Neural cell (in vitro differentiated cells): ENCODE results near the gene ATXN7L1. TPM values are rescaled to one million over a fixed set of nuclear protein-coding genes. Genes with fewer than 3 reads are reported as not detected.
A peak's percentile ranks its signal among the peaks of the same experiment; 100 is the strongest.

ENCODE experiments used
- H2AFZ ChIP-seq: fragments of 200-600, 300-800 bp; sonication (generic), shearing (Covaris generic); 2 replicates; pipeline ENCODE4 v1.6.0; 2014; ENCODE audit warnings: low read depth, mild to moderate bottlenecking, antibody characterized with exemption, low read length, moderate library complexity
- H3F3A ChIP-seq: fragments of 200-600 bp; shearing (Covaris generic); 2 replicates; pipeline ENCODE4 v1.6.1; 2016; ENCODE audit warnings: mild to moderate bottlenecking, moderate library complexity, mixed read lengths, antibody characterized with exemption, low read length; ENCODE audit not compliant: insufficient read depth, poor library complexity, severe bottlenecking
- H3K27ac ChIP-seq: fragments of 200-600, 300-800 bp; sonication (generic), shearing (Covaris generic); 2 replicates; pipeline ENCODE4 v1.5.1; 2014; ENCODE audit warnings: mild to moderate bottlenecking, low read length, moderate library complexity
- H3K27me3 ChIP-seq: fragments of 300-800, 200-600 bp; sonication (generic), shearing (Covaris generic); 2 replicates; pipeline ENCODE4 v1.6.0; 2014; ENCODE audit warnings: mild to moderate bottlenecking, low read depth, low read length, moderate library complexity; ENCODE audit not compliant: insufficient read depth
- H3K36me3 ChIP-seq: fragments of 300-800, 200-600 bp; sonication (generic), shearing (Covaris generic); 2 replicates; pipeline ENCODE4 v1.5.1; 2014; ENCODE audit warnings: mild to moderate bottlenecking, antibody characterized with exemption, low read length, moderate library complexity; ENCODE audit not compliant: insufficient read depth
- H3K4me2 ChIP-seq: fragments of 300-800, 200-600 bp; sonication (generic), shearing (Covaris generic); 2 replicates; pipeline ENCODE4 v1.6.0; 2014; ENCODE audit warnings: mild to moderate bottlenecking, low read length
- H3K4me3 ChIP-seq: fragments of 300-800, 200-600 bp; sonication (generic), shearing (Covaris generic); 2 replicates; pipeline ENCODE4 v1.5.1; 2014; ENCODE audit warnings: mild to moderate bottlenecking, low read length, moderate library complexity
- H3K79me2 ChIP-seq: fragments of 200-600 bp; shearing (Covaris generic); replicated peaks from 2 replicates; pipeline ENCODE4 v1.6.0; 2014; ENCODE audit warnings: mild to moderate bottlenecking, low read length, moderate library complexity; ENCODE audit not compliant: insufficient read depth
- H3K9ac ChIP-seq: fragments of 300-800, 200-600 bp; sonication (generic), shearing (Covaris generic); 2 replicates; pipeline ENCODE4 v1.6.1; 2016; ENCODE audit warnings: mild to moderate bottlenecking, low read length, mixed read lengths
- H3K9me2 ChIP-seq: fragments of 200-600 bp; shearing (Covaris generic); 2 replicates; pipeline ENCODE4 v1.6.1; 2016; ENCODE audit warnings: mild to moderate bottlenecking, low read length, mixed read lengths; ENCODE audit not compliant: insufficient read depth
- H3K9me3 ChIP-seq: fragments of 200-600, 300-800 bp; sonication (generic), shearing (Covaris generic); 2 replicates; pipeline ENCODE4 v1.6.1; 2016; ENCODE audit warnings: mild to moderate bottlenecking, mixed run types, low read length, moderate library complexity, mixed read lengths
- H4K20me1 ChIP-seq: fragments of 200-600 bp; shearing (Covaris generic); 2 replicates; pipeline ENCODE4 v1.6.1; 2016; ENCODE audit warnings: mild to moderate bottlenecking, mixed run types; ENCODE audit not compliant: insufficient read depth
- CTCF ChIP-seq: fragments of 450-650 bp; IDR thresholded peaks from 2 replicates; pipeline ENCODE4 v1.5.1; 2014; ENCODE audit warnings: antibody characterized with exemption, mild to moderate bottlenecking, moderate library complexity; ENCODE audit not compliant: poor library complexity, severe bottlenecking
- EP300 ChIP-seq: fragments of 450-650 bp; conservative IDR thresholded peaks from 2 replicates; pipeline ENCODE4 v1.6.1; 2014; ENCODE audit warnings: antibody characterized with exemption, mild to moderate bottlenecking, moderate library complexity; ENCODE audit not compliant: poor library complexity, severe bottlenecking
- EZH2 ChIP-seq: fragments of 200-600, 300-800 bp; shearing (Covaris generic), sonication (generic); IDR thresholded peaks from 2 replicates; pipeline ENCODE4 v1.6.1; 2014; ENCODE audit warnings: antibody characterized with exemption, low read length, borderline replicate concordance, mild to moderate bottlenecking; ENCODE audit not compliant: insufficient read depth, poor library complexity, severe bottlenecking
- MXI1 ChIP-seq: fragments of 450-650 bp; conservative IDR thresholded peaks from 2 replicates; pipeline ENCODE4 v1.6.1; 2014; ENCODE audit warnings: antibody characterized with exemption, mild to moderate bottlenecking; ENCODE audit not compliant: poor library complexity, severe bottlenecking
- POLR2AphosphoS5 ChIP-seq: IDR thresholded peaks from 2 replicates; pipeline ENCODE4 v1.6.1; 2012
- RAD21 ChIP-seq: fragments of 450-650 bp; conservative IDR thresholded peaks from 2 replicates; pipeline ENCODE4 v1.6.1; 2014; ENCODE audit warnings: antibody characterized with exemption, mild to moderate bottlenecking, moderate library complexity
- REST ChIP-seq: IDR thresholded peaks from 2 replicates; pipeline ENCODE4 v1.6.1; 2012; ENCODE audit warnings: borderline replicate concordance
- SMC3 ChIP-seq: fragments of 450-650 bp; conservative IDR thresholded peaks from 2 replicates; pipeline ENCODE4 v1.6.1; 2014; ENCODE audit warnings: antibody characterized with exemption, mild to moderate bottlenecking, moderate library complexity; ENCODE audit not compliant: poor library complexity
- TAF1 ChIP-seq: IDR thresholded peaks from 2 replicates; pipeline ENCODE4 v1.6.1; 2012; ENCODE audit warnings: low read depth
- polyA plus RNA-seq: library from polyadenylated mRNA; depleted of rRNA; stranded (reverse); fragments of >200 nt; gene quantifications from 2 replicates; pipeline ENCODE4 v1.2.3, GENCODE V29; 2014

The ATXN7L1 gene
- polyA plus RNA-seq, 1 donor from 2014 or later: 4.3 TPM

GRCh38 chr7:105872491-105872890 is 3.9 kb downstream of the ATXN7L1 start:
- H3K36me3 ChIP-seq: peaks cover 4% of the 10 kb centered on the region
- no peak overlapping the region for H2AFZ ChIP-seq
- no peak overlapping the region for H3K27ac ChIP-seq
- no peak overlapping the region for H3K4me3 ChIP-seq
- no peaks in the 10 kb centered on the region for H3F3A ChIP-seq
- no peaks in the 10 kb centered on the region for H3K9me3 ChIP-seq
- no peak overlapping the region for H3K9ac ChIP-seq
- peaks cover 8% of the 10 kb centered on the region for H3K27me3 ChIP-seq
- H3K4me2 ChIP-seq: no peak overlapping the region
- TF ChIP-seq CTCF (no peak), MXI1 (no peak), SMC3 (no peak), POLR2AphosphoS5 (no peak), EZH2 (no peak), EP300 (no peak)
- H4K20me1 ChIP-seq: no peaks in the 10 kb centered on the region
- peaks cover 22% of the 10 kb centered on the region for H3K79me2 ChIP-seq
- no peaks in the 10 kb centered on the region for H3K9me2 ChIP-seq

- H3K9me3 ChIP-seq: no peaks in the 10 kb centered on the region
- no peaks in the 10 kb centered on the region for H3F3A ChIP-seq
- H2AFZ ChIP-seq: no peak overlapping the region
- no peaks in the 10 kb centered on the region for H3K27me3 ChIP-seq
- no peak overlapping the region for H3K4me3 ChIP-seq
- peaks cover 4% of the 10 kb centered on the region for H3K36me3 ChIP-seq
- H3K79me2 ChIP-seq: peaks cover 22% of the 10 kb centered on the region
- no peaks in the 10 kb centered on the region for H3K9me2 ChIP-seq
- no peaks in the 10 kb centered on the region for H4K20me1 ChIP-seq
- no peak overlapping the region for H3K9ac ChIP-seq
- H3K4me2 ChIP-seq: no peak overlapping the region
- no peak for TF ChIP-seq REST
- TF ChIP-seq POLR2AphosphoS5: no peak
- no peak for TF ChIP-seq TAF1
- no peak for TF ChIP-seq EP300
- H3K27ac ChIP-seq: no peak overlapping the region
Measured at GRCh38 chr7:105871142-105871541, 5.3 kb downstream of the ATXN7L1 start.

GRCh38 chr7:105866102-105866801 is 10.1 kb downstream of the ATXN7L1 start:
- no peak overlapping the region for H3K4me3 ChIP-seq
- H3K4me2 ChIP-seq: no peak overlapping the region
- H3K9me2 ChIP-seq: no peaks in the 10 kb centered on the region
- no peak overlapping the region for H2AFZ ChIP-seq
- H3K79me2 ChIP-seq: no peaks in the 10 kb centered on the region
- no peaks in the 10 kb centered on the region for H3K9me3 ChIP-seq
- H3K27me3 ChIP-seq: no peaks in the 10 kb centered on the region
- peak overlapping the region; percentile 23 for H3K9ac ChIP-seq
- no peaks in the 10 kb centered on the region for H4K20me1 ChIP-seq
- peak overlapping the region; percentile 60 for H3K27ac ChIP-seq
- TF ChIP-seq MXI1: no peak
- no peak for TF ChIP-seq RAD21
- no peak for TF ChIP-seq SMC3
- TF ChIP-seq CTCF: no peak
- TF ChIP-seq POLR2AphosphoS5: no peak
- TF ChIP-seq EZH2: no peak
- no peak for TF ChIP-seq TAF1
- TF ChIP-seq EP300: no peak
- no peak for TF ChIP-seq REST
- H3K36me3 ChIP-seq: no peaks in the 10 kb centered on the region
- no peaks in the 10 kb centered on the region for H3F3A ChIP-seq
